Endothelial cell of coronary artery (primary cell): ENCODE results near the gene RNU5B-1. TPM values are rescaled to one million over a fixed set of nuclear protein-coding genes. Genes with fewer than 3 reads are reported as not detected.

Source experiments
- total RNA-seq: library from RNA; depleted of rRNA; stranded (reverse); fragments of >200 nt; gene quantifications from 2 replicates; pipeline ENCODE4 v1.2.3, GENCODE V29; 2014

RNU5B-1 gene
- total RNA-seq: not detected in 2 replicates

GRCh38 chr15:65304381-65305149 lies at the start of gene RNU5B-1:
Gene RNU5B-1, plus strand, starts transcription at chr15:65304677.

GRCh38 chr15:65286704-65287519 lies 17.6 kb upstream of the RNU5B-1 start, which contains the start of gene PARP16:
Gene PARP16, minus strand, starts transcription at chr15:65286883. Its CDS starts 457 bp downstream, at chr15:65286426.

Other genes starting within 250 kb of the RNU5B-1 start
- 0.09 TPM in 1 of 2 replicates, not detected in the other for gene RASL12, start 236.7 kb upstream of the RNU5B-1 start, total RNA-seq
- gene KBTBD13, start 227.9 kb upstream of the RNU5B-1 start, total RNA-seq: not detected in 2 replicates
- gene UBAP1L, start 189.5 kb upstream of the RNU5B-1 start, total RNA-seq: 0.90 and 1.9 TPM in 2 replicates
- gene PDCD7, start 170.9 kb upstream of the RNU5B-1 start, total RNA-seq: 10.3 and 12.5 TPM in 2 replicates
- gene CLPX, start 119.3 kb upstream of the RNU5B-1 start, total RNA-seq: 46.3 and 48.5 TPM in 2 replicates
- gene CILP, start 93.2 kb upstream of the RNU5B-1 start, total RNA-seq: not detected in 2 replicates
- gene PARP16, start 17.8 kb upstream of the RNU5B-1 start, total RNA-seq: 1.2 and 2.4 TPM in 2 replicates
- gene RNU5A-1, start 8.6 kb upstream of the RNU5B-1 start, total RNA-seq: not detected in 2 replicates
- not detected in 2 replicates for gene IGDCC3, start 73.3 kb downstream of the RNU5B-1 start, total RNA-seq
- under 0.01 and 0.09 TPM in 2 replicates for gene IGDCC4, start 118.3 kb downstream of the RNU5B-1 start, total RNA-seq
- gene DPP8, start 213.0 kb downstream of the RNU5B-1 start, total RNA-seq: 43.1 and 43.6 TPM in 2 replicates
- 92.5 and 93.0 TPM in 2 replicates for gene HACD3, start 225.8 kb downstream of the RNU5B-1 start, total RNA-seq